Lower lobe of right lung (tissue), 2 donors: ENCODE measurements around the gene KIRREL3. TPM values are rescaled to one million over a fixed set of nuclear protein-coding genes. Genes with fewer than 3 reads are reported as not detected.

Experiments
- ATAC-seq, 2 donors: fragments of 200-7000 bp; cut with Tn5 transposase; one replicate each; pipeline ENCODE4 v1.9.1; 2020 to 2022; ENCODE audit warnings: mild to moderate bottlenecking in 2 of 2, moderate library complexity in 2 of 2
- DNase-seq: peaks from one replicate; pipeline ENCODE4 v3.0.0-alpha.2; 2020
- H3K27ac ChIP-seq: fragments of 200-600 bp; one replicate; pipeline ENCODE4 v1.8.0; 2022
- H3K27me3 ChIP-seq: fragments of 200-600 bp; one replicate; pipeline ENCODE4 v1.8.0; 2022; ENCODE audit warnings: low read depth
- H3K36me3 ChIP-seq: fragments of 200-600 bp; one replicate; pipeline ENCODE4 v1.8.0; 2022; ENCODE audit warnings: mild to moderate bottlenecking
- H3K4me1 ChIP-seq: fragments of 200-600 bp; one replicate; pipeline ENCODE4 v1.8.0; 2022
- H3K4me3 ChIP-seq: fragments of 200-600 bp; one replicate; pipeline ENCODE4 v1.8.0; 2022; ENCODE audit warnings: mild to moderate bottlenecking
- H3K9me3 ChIP-seq: fragments of 200-600 bp; one replicate; pipeline ENCODE4 v1.8.0; 2022
- intact Hi-C: fragments of 100-400 bp; cut with DNase I; formaldehyde crosslinking; loops from one replicate; pipeline ENCODE4 v1.11.0; 2022
- total RNA-seq: library from RNA; stranded (reverse); fragmentation: NEBNext Ultra II Directional; extraction: Animal tissue kit (Norgen Biotek cat#: 25700); gene quantifications from one replicate; pipeline ENCODE4 v1.2.1, GENCODE V29; 2021
- TF ChIP-seq, protein P1 (sequence below): fragments of 200-600 bp; IDR thresholded peaks from one replicate; pipeline ENCODE4 v1.8.0; 2022; ENCODE audit warnings: antibody characterized with exemption, mild to moderate bottlenecking
- donor health status: DM: no; HTN: yes; CAD: no; lungs with severe emphysema.

The KIRREL3 gene
- total RNA-seq, 1 donor from 2014 or later = 0.15 TPM

DNA sequence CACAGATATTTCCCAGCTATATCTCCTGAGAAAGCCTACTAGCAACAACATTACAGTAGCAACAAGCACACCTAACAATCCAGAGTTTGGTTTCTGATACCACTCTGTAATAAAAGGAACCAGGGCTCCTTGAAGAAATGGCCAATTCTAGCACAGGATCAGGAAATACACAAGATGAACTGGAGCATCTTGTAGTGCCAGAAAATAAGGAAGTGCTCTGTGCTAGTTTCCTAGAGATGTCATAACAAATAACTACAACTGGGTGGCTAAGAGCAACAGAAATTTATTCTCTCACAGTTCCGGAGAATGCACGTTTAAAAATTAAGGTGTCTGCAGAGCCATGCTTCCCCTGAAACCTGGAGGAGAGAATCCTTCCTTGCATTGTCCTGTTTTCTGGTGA, 217.8 kb downstream of the KIRREL3 start:
- Histone ChIP-seq H3K9me3 (no peaks in the 10 kb centered on the region), H3K4me3 (no peak overlapping the region), H3K27ac (no peak overlapping the region), H3K36me3 (no peaks in the 10 kb centered on the region), H3K4me1 (no peaks in the 10 kb centered on the region), H3K27me3 (no peaks in the 10 kb centered on the region)
- intact Hi-C loops = no loop called here
- ATAC-seq (no peak), DNase-seq (no peak)
- TF ChIP-seq, protein P1, sequence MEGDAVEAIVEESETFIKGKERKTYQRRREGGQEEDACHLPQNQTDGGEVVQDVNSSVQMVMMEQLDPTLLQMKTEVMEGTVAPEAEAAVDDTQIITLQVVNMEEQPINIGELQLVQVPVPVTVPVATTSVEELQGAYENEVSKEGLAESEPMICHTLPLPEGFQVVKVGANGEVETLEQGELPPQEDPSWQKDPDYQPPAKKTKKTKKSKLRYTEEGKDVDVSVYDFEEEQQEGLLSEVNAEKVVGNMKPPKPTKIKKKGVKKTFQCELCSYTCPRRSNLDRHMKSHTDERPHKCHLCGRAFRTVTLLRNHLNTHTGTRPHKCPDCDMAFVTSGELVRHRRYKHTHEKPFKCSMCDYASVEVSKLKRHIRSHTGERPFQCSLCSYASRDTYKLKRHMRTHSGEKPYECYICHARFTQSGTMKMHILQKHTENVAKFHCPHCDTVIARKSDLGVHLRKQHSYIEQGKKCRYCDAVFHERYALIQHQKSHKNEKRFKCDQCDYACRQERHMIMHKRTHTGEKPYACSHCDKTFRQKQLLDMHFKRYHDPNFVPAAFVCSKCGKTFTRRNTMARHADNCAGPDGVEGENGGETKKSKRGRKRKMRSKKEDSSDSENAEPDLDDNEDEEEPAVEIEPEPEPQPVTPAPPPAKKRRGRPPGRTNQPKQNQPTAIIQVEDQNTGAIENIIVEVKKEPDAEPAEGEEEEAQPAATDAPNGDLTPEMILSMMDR = no peak

GRCh38 chr11:126781942-126782341, 218.6 kb downstream of the KIRREL3 start:
- intact Hi-C loops = no loop called here
- no peak for ATAC-seq
- Histone ChIP-seq H3K27ac (no peak overlapping the region), H3K4me1 (no peaks in the 10 kb centered on the region), H3K36me3 (no peaks in the 10 kb centered on the region), H3K9me3 (no peaks in the 10 kb centered on the region), H3K4me3 (no peak overlapping the region), H3K27me3 (no peaks in the 10 kb centered on the region)
- no peak for DNase-seq
- TF ChIP-seq, protein P1 = no peak

GRCh38 chr11:126776119-126776518, 224.5 kb downstream of the KIRREL3 start:
- Histone ChIP-seq H3K27ac (no peak overlapping the region), H3K36me3 (no peaks in the 10 kb centered on the region), H3K27me3 (no peaks in the 10 kb centered on the region), H3K4me1 (no peaks in the 10 kb centered on the region), H3K9me3 (no peaks in the 10 kb centered on the region), H3K4me3 (no peak overlapping the region)
- intact Hi-C loops = no loop called here
- peak; percentile 59 to 72 for ATAC-seq
- DNase-seq = no peak
- TF ChIP-seq, protein P1 = no peak

DNA sequence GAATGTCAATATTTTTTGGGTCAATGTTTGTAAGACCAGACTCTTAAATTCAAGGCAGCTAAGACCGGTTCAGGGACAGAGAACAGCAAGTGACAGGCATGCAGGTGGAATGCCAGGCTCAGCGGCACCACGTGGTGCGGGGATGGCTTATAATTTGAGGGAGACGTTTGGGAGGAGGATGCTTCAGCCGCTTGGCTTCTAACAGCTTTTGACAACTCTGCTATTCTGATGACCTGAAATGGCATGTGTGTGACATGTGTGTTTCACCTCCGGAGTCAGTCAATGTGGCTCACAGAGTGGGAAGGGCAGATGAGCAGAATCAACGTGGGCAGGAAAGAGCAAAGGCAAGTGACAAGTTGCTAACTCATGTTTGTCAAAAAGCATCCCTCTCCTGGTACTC, 228.3 kb downstream of the KIRREL3 start:
- no peak for DNase-seq
- intact Hi-C loops = no loop called here
- H3K9me3 ChIP-seq = no peaks in the 10 kb centered on the region

GRCh38 chr11:126768702-126769101, 231.9 kb downstream of the KIRREL3 start:
- intact Hi-C loops = no loop called here
- no peak for DNase-seq

More for the DNA sequence above, 228.3 kb downstream of the KIRREL3 start:
- no peak overlapping the region for H3K4me3 ChIP-seq
- TF ChIP-seq, protein P1 = no peak
- H3K4me1 ChIP-seq = no peaks in the 10 kb centered on the region
- ATAC-seq = no peak
- H3K27me3 ChIP-seq = no peaks in the 10 kb centered on the region
- no peak overlapping the region for H3K27ac ChIP-seq
- no peaks in the 10 kb centered on the region for H3K36me3 ChIP-seq

More at GRCh38 chr11:126768702-126769101, 231.9 kb downstream of the KIRREL3 start:
- Histone ChIP-seq H3K4me3 (no peak overlapping the region), H3K27me3 (no peaks in the 10 kb centered on the region), H3K27ac (no peak overlapping the region), H3K4me1 (no peaks in the 10 kb centered on the region), H3K36me3 (no peaks in the 10 kb centered on the region), H3K9me3 (no peaks in the 10 kb centered on the region)
- no peak for ATAC-seq
- TF ChIP-seq, protein P1 = no peak
